H1 (cell line): ENCODE data around the gene POLA1. TPM values are rescaled to one million over a fixed set of nuclear protein-coding genes. Genes with fewer than 3 reads are reported as not detected.
"Not testable (repeated sequence)": the region's sequence is repeated elsewhere in the genome, so short reads cannot be mapped to it uniquely, and the experiment has no call there.

Experiments used
- CTCF ChIA-PET: fragments of 300-600 bp; sonication (Branson Sonifier 250); formaldehyde crosslinking; loops from one replicate; lab custom pipeline; 2021; ENCODE audit not compliant: partially characterized antibody; lab: Charles Lee
- POLR2A ChIA-PET: fragments of 300-600 bp; sonication (Branson Sonifier 250); formaldehyde crosslinking; loops from one replicate; lab custom pipeline; 2021; ENCODE audit warnings: inconsistent platforms; ENCODE audit not compliant: partially characterized antibody; lab: Charles Lee
- DNase-seq, 2 experiments: peaks; one replicate each; pipeline versions ENCODE4 v3.0.0 to v3.0.0-alpha.2; 2010 to 2022; ENCODE audit warnings: low spot score in 2 of 2, low read depth in 1 of 2, mixed read lengths in 1 of 2
- FAIRE-seq: peaks from 2 replicates; lab custom pipeline; 2011; peaks lifted over from hg19 to GRCh38; lab: Jason Lieb, UNC
- H2AFZ ChIP-seq: 2 replicates; pipeline ENCODE4 v1.8.1; 2012; ENCODE audit warnings: low read length, inconsistent platforms
- H2AK5ac ChIP-seq: 2 replicates; pipeline ENCODE4 v1.6.1; 2013; ENCODE audit warnings: low read depth, low read length
- H2BK120ac ChIP-seq: replicated peaks from 2 replicates; pipeline ENCODE3; 2013; ENCODE audit warnings: low read depth, low read length, inconsistent platforms
- H2BK12ac ChIP-seq: 2 replicates; pipeline ENCODE4 v1.6.1; 2013; ENCODE audit warnings: low read depth, low read length
- H2BK15ac ChIP-seq: 2 replicates; pipeline ENCODE4 v1.6.1; 2013; ENCODE audit warnings: low read length
- H2BK20ac ChIP-seq: 2 replicates; pipeline ENCODE4 v1.6.1; 2013; ENCODE audit warnings: low read length
- H2BK5ac ChIP-seq: 2 replicates; pipeline ENCODE4 v1.6.1; 2013; ENCODE audit warnings: low read depth, low read length
- H3K14ac ChIP-seq: 2 replicates; pipeline ENCODE4 v1.6.1; 2013; ENCODE audit warnings: inconsistent platforms; ENCODE audit not compliant: insufficient read length
- H3K18ac ChIP-seq: 2 replicates; pipeline ENCODE4 v1.6.1; 2013; ENCODE audit warnings: low read length; ENCODE audit errors: extremely low read depth
- H3K23ac ChIP-seq: 2 replicates; pipeline ENCODE4 v1.6.1; 2013; ENCODE audit warnings: inconsistent platforms; ENCODE audit not compliant: insufficient read length
- H3K23me2 ChIP-seq: 2 replicates; pipeline ENCODE4 v1.6.1; 2013; ENCODE audit warnings: low read depth, low read length
- H3K27ac ChIP-seq: 2 replicates; pipeline ENCODE4 v1.6.1; 2011; ENCODE audit warnings: low read depth, low read length, inconsistent platforms
- H3K27me3 ChIP-seq, 4 experiments: replicated peaks in 1 of 4; 1 replicate in 1 of 4; 2 replicates in 3 of 4; pipeline versions ENCODE4 v1.6.1 to v1.8.1; 2011 to 2013; ENCODE audit warnings: low read length in 3 of 4, mild to moderate bottlenecking in 3 of 4, inconsistent platforms in 2 of 4, mixed read lengths in 2 of 4, moderate library complexity in 1 of 4; ENCODE audit not compliant: control insufficient read depth in 3 of 4, insufficient read depth in 3 of 4; ENCODE audit errors: extremely low read depth in 1 of 4
- H3K36me3 ChIP-seq, 4 experiments: 2 replicates each; pipeline versions ENCODE4 v1.6.1 to v1.8.1; 2011 to 2013; ENCODE audit warnings: mild to moderate bottlenecking in 4 of 4, low read length in 3 of 4, moderate library complexity in 2 of 4, control low read depth in 1 of 4, inconsistent platforms in 1 of 4; ENCODE audit not compliant: insufficient read depth in 4 of 4, control insufficient read depth in 2 of 4
- H3K4ac ChIP-seq: replicated peaks from 2 replicates; pipeline ENCODE3; 2013; ENCODE audit warnings: low read length, low read depth, mixed read lengths, inconsistent platforms; ENCODE audit not compliant: insufficient read length
- H3K4me1 ChIP-seq, 4 experiments: replicated peaks in 1 of 4; 1 replicate in 1 of 4; 2 replicates in 3 of 4; pipeline versions ENCODE4 v1.6.1 to v1.8.1; 2011 to 2013; ENCODE audit warnings: low read length in 3 of 4, inconsistent platforms in 2 of 4, mixed read lengths in 1 of 4; ENCODE audit not compliant: insufficient read depth in 4 of 4, control insufficient read depth in 3 of 4
- H3K4me2 ChIP-seq, 2 experiments: 2 replicates each; pipeline versions ENCODE4 v1.6.1 to v1.8.1; 2011 to 2013; ENCODE audit warnings: low read depth in 2 of 2, low read length in 2 of 2, control low read depth in 1 of 2, inconsistent platforms in 1 of 2, mild to moderate bottlenecking in 1 of 2; ENCODE audit not compliant: insufficient read depth in 1 of 2
- H3K4me3 ChIP-seq, 4 experiments: fragments of 200-600, 300-600 bp in 1 of 4; sonication (generic), shearing (Covaris generic), sonication (Bioruptor Twin) in 1 of 4; 2 replicates each; pipeline versions ENCODE4 v1.5.1 to v1.8.1; 2011 to 2016; ENCODE audit warnings: low read length in 4 of 4, low read depth in 3 of 4, control low read depth in 2 of 4, inconsistent platforms in 2 of 4, mild to moderate bottlenecking in 2 of 4, mixed read lengths in 1 of 4, moderate library complexity in 1 of 4; ENCODE audit not compliant: insufficient read depth in 2 of 4; ENCODE audit errors: extremely low read depth in 1 of 4
- H3K56ac ChIP-seq: replicated peaks from 2 replicates; pipeline ENCODE3; 2013; ENCODE audit warnings: low read depth, mild to moderate bottlenecking, mixed read lengths, low read length, inconsistent platforms; ENCODE audit not compliant: insufficient read length
- H3K79me1 ChIP-seq: 2 replicates; pipeline ENCODE4 v1.6.1; 2013; ENCODE audit warnings: low read depth, low read length, control low read depth
- H3K79me2 ChIP-seq, 2 experiments: 2 replicates each; pipeline versions ENCODE4 v1.6.1 to v1.8.1; 2012 to 2013; ENCODE audit warnings: low read length in 2 of 2, mild to moderate bottlenecking in 2 of 2, inconsistent platforms in 1 of 2; ENCODE audit not compliant: insufficient read depth in 2 of 2, control insufficient read depth in 1 of 2
- H3K9ac ChIP-seq, 4 experiments: replicated peaks in 1 of 4; 1 replicate in 1 of 4; 2 replicates in 3 of 4; pipeline versions ENCODE4 v1.6.1 to v1.8.1; 2011 to 2013; ENCODE audit warnings: low read depth in 3 of 4, low read length in 3 of 4, control low read depth in 2 of 4, mild to moderate bottlenecking in 2 of 4, moderate library complexity in 2 of 4, inconsistent platforms in 1 of 4; ENCODE audit errors: extremely low read depth in 1 of 4
- H3K9me3 ChIP-seq, 2 experiments: 2 replicates each; pipeline versions ENCODE4 v1.6.1 to v1.8.1; 2012 to 2013; ENCODE audit warnings: mild to moderate bottlenecking in 2 of 2, moderate library complexity in 2 of 2, control low read depth in 1 of 2, inconsistent platforms in 1 of 2, low read depth in 1 of 2, low read length in 1 of 2, mixed read lengths in 1 of 2; ENCODE audit not compliant: insufficient read depth in 2 of 2
- H4K20me1 ChIP-seq, 2 experiments: replicated peaks in 1 of 2; 2 replicates each; pipeline versions ENCODE3 to v1.8.1; 2011 to 2013; ENCODE audit warnings: inconsistent platforms in 2 of 2, low read length in 2 of 2, mild to moderate bottlenecking in 1 of 2; ENCODE audit not compliant: insufficient read depth in 2 of 2, control insufficient read depth in 1 of 2
- H4K5ac ChIP-seq: 2 replicates; pipeline ENCODE4 v1.6.1; 2013; ENCODE audit warnings: low read length, low read depth, mixed read lengths, inconsistent platforms; ENCODE audit not compliant: insufficient read length
- H4K8ac ChIP-seq: 2 replicates; pipeline ENCODE4 v1.8.0; 2013; ENCODE audit warnings: mild to moderate bottlenecking, moderate library complexity, low read length, inconsistent platforms; ENCODE audit not compliant: insufficient read depth; ENCODE audit errors: extremely low read depth
- H4K91ac ChIP-seq: replicated peaks from 2 replicates; pipeline ENCODE3; 2013; ENCODE audit warnings: low read length, mixed read lengths, inconsistent platforms; ENCODE audit not compliant: insufficient read length
- ASH2L ChIP-seq: fragments of 200-600, 300-600 bp; sonication (generic); IDR thresholded peaks from one replicate; pipeline ENCODE4 v1.7.1; 2017; ENCODE audit warnings: low read length
- TAF7 ChIP-seq: optimal IDR thresholded peaks from 2 replicates; pipeline ENCODE3; 2011; ENCODE audit warnings: low read depth, mild to moderate bottlenecking, inconsistent platforms, low read length, moderate library complexity, borderline replicate concordance
- WGBS, 2 experiments: shearing (Covaris generic) in 1 of 2; methylation state at CpG; one replicate each; pipeline versions ENCODE4 v1.1.6 to v1.1.7; 2013 to 2015; ENCODE audit warnings: low lambda C conversion rate in 2 of 2, mixed read lengths in 2 of 2, inconsistent platforms in 1 of 2, low coverage in 1 of 2, missing lambda C conversion rate in 1 of 2; ENCODE audit not compliant: insufficient replicate concordance in 2 of 2, insufficient coverage in 1 of 2, insufficient read length in 1 of 2; ENCODE audit errors: extremely low coverage in 1 of 2, missing lambda C conversion rate in 1 of 2; 5-methylcytosine and 5-hydroxymethylcytosine counted together
- polyA plus RNA-seq, 7 experiments: library from polyadenylated mRNA; depleted of rRNA in 3 of 7; stranded (reverse) in 5 of 7; unstranded in 2 of 7; fragments of >200 nt in 5 of 7; fragments of 200-250 nt in 2 of 7; gene quantifications; 1 replicate in 5 of 7; 2 replicates in 1 of 7; 4 replicates in 1 of 7; pipeline versions ENCODE4 v1.2.1 to v1.2.3, GENCODE V29; 2011 to 2013; ENCODE audit warnings: missing spikeins in 2 of 7, mixed read lengths in 2 of 7
- total RNA-seq: library from RNA; stranded (reverse); fragmentation: NEBNext Ultra II Directional; extraction: Animal tissue kit (Norgen Biotek cat#: 25700); gene quantifications from 2 replicates; pipeline ENCODE4 v1.2.1, GENCODE V29; 2021

POLA1 gene
- total and polyA plus RNA-seq, 2 of the 8 experiments (the other 6 are each of a cell fraction or from before 2014, with no cell fraction given) = 5.6 to 34.9 TPM

- TF ChIP-seq TAF7 (no peak), ASH2L (no peak)
Measured at GRCh38 chrX:24862343-24862742, 168.6 kb downstream of the POLA1 start (continued).

GRCh38 chrX:24863779-24864178, 170.1 kb downstream of the POLA1 start:
- H2BK5ac ChIP-seq, H3K4me2 ChIP-seq: not testable (repeated sequence)
- CTCF ChIA-PET = interaction anchor here (0.7 kb wide), 1 partner anchor 152 kb away, joined by 3 read pairs; no protein-coding TSS in a partner anchor

More at GRCh38 chrX:24863779-24864178, 170.1 kb downstream of the POLA1 start:
- POLR2A ChIA-PET, H4K20me1 ChIP-seq, FAIRE-seq, H3K14ac ChIP-seq, H2BK15ac ChIP-seq, H3K9me3 ChIP-seq, DNase-seq, H3K4ac ChIP-seq, H3K4me3 ChIP-seq, H2AFZ ChIP-seq, H3K4me1 ChIP-seq, H3K18ac ChIP-seq, H3K9ac ChIP-seq, H3K79me2 ChIP-seq, H4K8ac ChIP-seq, H3K79me1 ChIP-seq, H2BK120ac ChIP-seq, H3K36me3 ChIP-seq, H3K23ac ChIP-seq, H3K27me3 ChIP-seq, H4K91ac ChIP-seq, H4K5ac ChIP-seq, H3K56ac ChIP-seq, H2AK5ac ChIP-seq, H2BK12ac ChIP-seq, H3K27ac ChIP-seq, H2BK20ac ChIP-seq, H3K23me2 ChIP-seq: not testable (repeated sequence)
- WGBS, 2 experiments = 85% methylated on average over 7 of the region's 8 CpGs; no CpG with 5 or more reads in 1 of the 2 experiments
